Left colon (tissue), 2 donors: Measurements from ENCODE around the gene TFF2. TPM values are rescaled to one million over a fixed set of nuclear protein-coding genes. Genes with fewer than 3 reads are reported as not detected.

ENCODE experiments used
- ATAC-seq: fragments of 200-7000 bp; cut with Tn5 transposase; one replicate; pipeline ENCODE4 v1.9.1; 2020; ENCODE audit warnings: mild to moderate bottlenecking, moderate library complexity
- DNase-seq, 2 donors: peaks; one replicate each; pipeline ENCODE4 v3.0.0-alpha.2; 2020
- intact Hi-C, 2 donors: fragments of 100-400 bp; cut with DNase I in 1 of 2; cut with micrococcal nuclease in 1 of 2; formaldehyde crosslinking; loops; one replicate each; pipeline versions ENCODE4 v1.11.2 to v1.14.0; 2022; cut with DNase I, micrococcal nuclease
- long read RNA-seq: library from polyadenylated mRNA; unstranded; transcript quantifications from one replicate; pipeline ENCODE4 v2.0.0, GENCODE V29; 2021
- total RNA-seq, 2 donors: library from RNA; stranded (reverse); fragmentation: NEBNext Ultra II Directional; extraction: Animal tissue kit (Norgen Biotek cat#: 25700); gene quantifications; one replicate each; pipeline ENCODE4 v1.2.1, GENCODE V29; 2021
- donor health status: DM: no; HTN: no; CAD: no.
- donor health status: DM: yes; HTN: yes; CAD: no.

TFF2 gene, protein sequence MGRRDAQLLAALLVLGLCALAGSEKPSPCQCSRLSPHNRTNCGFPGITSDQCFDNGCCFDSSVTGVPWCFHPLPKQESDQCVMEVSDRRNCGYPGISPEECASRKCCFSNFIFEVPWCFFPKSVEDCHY
- total RNA-seq, result under 1 TPM; 0.87 to 0.98 TPM
- long read RNA-seq, partial matches to known transcripts, result 1 of 1 reads
- long read RNA-seq, other reads (novel, unspliced or antisense), result 0 of 1 reads

DNA sequence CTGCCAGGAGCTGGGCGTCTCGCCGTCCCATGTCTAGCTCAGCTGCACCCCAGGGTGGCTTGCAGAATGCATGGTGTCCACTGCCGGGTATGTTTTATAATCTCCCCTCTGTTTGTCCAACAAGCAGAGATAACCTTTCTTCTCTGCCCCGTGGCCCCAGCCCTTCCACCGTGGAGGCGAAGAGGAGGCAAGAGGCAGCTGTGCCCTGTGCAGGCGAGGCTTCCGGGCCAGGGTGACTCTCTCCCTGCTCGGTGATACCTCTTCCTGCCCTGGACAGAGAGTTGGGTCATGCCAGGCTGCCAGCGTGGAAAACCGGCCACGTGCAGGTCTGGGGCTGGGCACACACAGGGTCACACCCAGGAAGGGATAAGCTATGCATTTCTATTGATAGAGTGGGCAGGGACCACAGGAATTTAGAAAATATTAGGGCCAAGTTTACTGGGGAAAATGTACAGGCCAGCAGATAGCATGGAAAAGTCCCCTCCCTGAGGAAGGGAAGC, at the start of gene TFF2:
Gene TFF2, minus strand, starts transcription at position 68 of the 500 bp plus-strand sequence. Its CDS starts 37 bp downstream, at position 31.
- intact Hi-C loops, result no loop called here
- ATAC-seq (peak; percentile 76), DNase-seq (peak in 1 of 2 donors; percentile 23)

DNA sequence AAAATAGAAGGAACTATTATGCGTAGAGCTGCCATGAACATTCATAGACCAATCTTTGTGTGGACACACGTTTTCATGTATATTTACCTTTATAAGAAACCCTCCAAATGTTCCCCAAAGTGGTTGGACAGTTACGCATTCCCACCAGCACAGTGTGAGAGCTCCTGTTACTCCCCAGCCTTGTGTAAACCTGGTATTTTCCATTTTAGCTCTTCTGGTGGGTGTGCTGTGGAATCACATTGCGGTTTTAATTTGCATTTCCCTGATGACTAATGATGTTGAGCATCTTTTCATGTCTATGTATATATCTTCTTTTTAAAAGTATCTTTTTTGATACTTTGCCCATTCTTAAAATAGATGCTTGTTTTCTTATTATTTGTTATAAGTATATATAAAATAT, 49.7 kb upstream of the TFF2 start:
- intact Hi-C loops, result no loop called here
- ATAC-seq, result no peak
- DNase-seq, result no peak

DNA sequence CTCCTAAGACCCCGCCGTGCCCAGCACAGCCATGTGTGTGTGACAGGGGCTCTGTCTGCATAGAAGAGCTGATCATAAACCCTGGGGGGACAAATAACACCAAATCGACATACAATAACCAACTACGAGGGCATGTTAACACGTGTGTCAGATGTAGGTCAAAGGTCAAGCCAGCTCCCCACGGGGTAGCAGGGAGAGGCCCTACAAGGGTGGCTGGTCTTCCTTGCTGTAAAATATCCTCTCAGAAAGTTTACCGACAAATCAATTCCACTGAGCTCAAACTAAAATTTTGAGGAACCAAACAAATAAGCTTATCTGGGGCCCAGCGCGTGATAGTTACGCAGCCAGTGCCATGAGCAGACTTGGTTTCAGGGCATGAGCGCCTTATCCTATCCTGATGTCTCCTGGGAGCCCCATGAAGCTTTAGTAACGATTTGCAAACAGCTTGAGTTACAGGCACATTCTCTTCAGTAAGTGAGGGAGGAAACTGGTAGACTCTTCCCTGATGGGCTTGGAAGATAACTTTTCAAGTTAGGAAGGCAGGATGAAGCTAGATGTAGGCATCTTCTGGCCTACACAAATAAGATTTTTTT, 47.7 kb upstream of the TFF2 start:
- no peak for ATAC-seq

DNA sequence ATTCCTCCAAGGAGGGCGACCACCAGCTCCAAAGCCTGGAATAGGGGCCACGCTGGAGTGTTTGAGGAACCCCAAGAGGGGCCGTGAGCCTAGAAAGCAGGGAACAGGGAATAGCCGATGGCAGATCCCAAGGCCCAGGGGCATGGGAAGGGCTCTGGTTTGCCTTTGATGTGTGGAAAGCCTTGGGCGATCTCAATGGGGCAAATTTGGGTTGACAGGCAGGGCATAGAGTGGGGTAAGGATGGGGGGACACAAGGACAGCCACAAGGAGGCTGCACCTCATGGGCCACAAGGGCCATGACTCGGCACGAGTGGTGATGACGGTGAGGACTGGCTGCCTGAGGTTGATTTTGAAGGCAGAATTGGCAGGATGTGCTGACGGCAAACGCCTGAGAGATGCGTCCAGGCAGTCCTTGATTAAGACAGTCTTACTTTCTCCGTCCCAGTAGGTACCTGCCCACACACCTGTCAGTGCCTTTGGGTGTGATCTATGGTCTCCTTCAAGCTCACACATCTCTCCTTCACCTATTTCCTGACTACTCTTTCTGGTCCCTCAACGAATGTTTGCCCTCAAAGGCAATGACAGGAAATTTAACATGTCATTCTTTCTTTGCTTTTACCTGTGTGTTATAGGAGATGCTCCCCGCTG, 47.1 kb upstream of the TFF2 start:
- intact Hi-C loops, result loop anchor here in 1 of 2 donors (10.0 kb wide), 1 partner anchor 57 kb away; no protein-coding TSS in a partner anchor
- no peak for DNase-seq
- ATAC-seq, result no peak

More for the DNA sequence above, 47.7 kb upstream of the TFF2 start:
- no peak for DNase-seq
- intact Hi-C loops, result loop anchor here in 1 of 2 donors (10.0 kb wide), 1 partner anchor 56 kb away; no protein-coding TSS in a partner anchor

DNA sequence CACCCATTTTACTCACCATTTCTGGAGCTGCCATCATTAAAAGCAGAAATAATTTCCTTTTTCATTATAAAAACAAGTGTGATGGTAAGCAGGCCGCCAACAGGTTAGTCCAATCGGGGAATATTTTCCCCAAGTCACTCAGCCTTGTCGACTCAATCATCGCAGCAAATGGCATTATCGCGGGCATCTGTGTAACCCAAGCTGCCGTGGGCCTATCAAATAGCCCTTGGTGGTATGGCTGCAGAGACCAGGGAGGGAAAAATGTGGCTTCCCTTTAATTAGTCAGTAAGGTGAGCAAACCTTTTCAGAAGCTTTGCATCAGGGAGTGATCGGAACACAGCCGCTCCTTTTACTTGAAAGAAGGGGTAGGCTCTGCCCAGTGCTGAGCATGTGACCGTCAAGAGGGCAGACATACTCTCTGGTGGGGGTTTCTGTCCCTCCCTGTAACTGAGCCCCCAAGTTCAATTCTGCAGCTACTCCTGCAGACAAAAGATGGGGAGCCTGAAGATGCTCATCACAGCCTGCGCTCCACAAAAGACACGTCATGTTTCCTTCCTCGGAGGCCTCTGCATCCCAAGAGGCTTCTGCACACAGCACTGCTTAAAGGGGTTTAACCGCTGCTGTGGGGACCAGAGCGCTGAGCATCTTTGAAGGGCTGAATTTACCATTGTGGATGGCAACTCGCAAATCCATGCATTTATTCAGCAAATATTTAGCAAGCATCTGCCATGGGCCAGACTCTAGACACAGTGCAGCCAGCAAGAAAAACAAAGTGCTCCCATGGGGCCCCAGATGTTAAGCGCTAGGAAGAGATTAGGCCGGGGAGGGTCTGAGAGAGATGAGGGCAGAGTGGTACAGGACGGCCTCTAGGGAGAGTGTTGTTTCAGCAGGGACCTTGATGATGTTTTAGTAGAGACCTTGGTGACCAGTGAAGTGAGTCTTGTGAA, 46.3 kb upstream of the TFF2 start:
- no peak for DNase-seq
- no peak for ATAC-seq
- intact Hi-C loops, result loop anchor here in 1 of 2 donors (10.0 kb wide), 1 partner anchor 58 kb away; no protein-coding TSS in a partner anchor

DNA sequence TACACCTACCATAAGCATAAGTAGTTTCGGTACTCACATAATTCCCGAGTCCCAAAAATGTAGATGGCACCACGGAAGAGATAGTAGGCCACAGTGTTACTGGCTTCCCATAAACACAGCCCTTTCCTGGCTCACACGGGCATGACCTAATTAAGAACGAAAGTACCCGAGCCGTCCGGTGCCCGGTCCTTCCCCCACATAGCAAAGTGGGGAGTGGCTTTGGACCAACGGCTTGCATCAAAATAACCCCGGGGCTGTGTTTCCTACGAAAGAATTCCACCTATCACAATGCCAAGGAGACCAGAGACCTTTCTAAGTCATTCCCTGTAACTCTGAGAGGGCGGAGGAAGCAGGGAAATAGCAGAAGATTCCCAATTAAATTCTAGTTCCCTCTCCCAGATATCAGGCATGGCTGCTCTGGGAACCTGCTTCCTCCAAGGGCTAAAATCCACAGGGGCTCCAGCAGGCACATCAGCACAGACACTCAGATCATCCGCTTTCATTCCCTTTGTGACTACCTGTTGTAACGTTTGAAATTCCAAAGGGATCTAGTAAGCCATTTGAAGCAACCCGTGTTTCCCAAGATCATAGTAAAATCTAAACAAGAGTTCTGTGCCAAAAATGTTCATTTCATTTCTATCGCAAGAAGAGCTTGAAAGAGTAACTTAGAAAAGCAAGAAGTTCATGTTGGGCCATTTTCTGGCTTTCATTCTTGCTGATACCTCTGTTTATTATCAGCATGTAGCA, 45.3 kb upstream of the TFF2 start, which contains the start of gene TMPRSS3:
Gene TMPRSS3, minus strand, starts transcription at position 148 of the 747 bp plus-strand sequence. CDS start 635 bp downstream, outside the sequence.
- ATAC-seq, result no peak
- peak in 1 of 2 donors; percentile 11 for DNase-seq
- intact Hi-C loops, result loop anchor here in 1 of 2 donors (10.0 kb wide), 1 partner anchor 59 kb away; no protein-coding TSS in a partner anchor

DNA sequence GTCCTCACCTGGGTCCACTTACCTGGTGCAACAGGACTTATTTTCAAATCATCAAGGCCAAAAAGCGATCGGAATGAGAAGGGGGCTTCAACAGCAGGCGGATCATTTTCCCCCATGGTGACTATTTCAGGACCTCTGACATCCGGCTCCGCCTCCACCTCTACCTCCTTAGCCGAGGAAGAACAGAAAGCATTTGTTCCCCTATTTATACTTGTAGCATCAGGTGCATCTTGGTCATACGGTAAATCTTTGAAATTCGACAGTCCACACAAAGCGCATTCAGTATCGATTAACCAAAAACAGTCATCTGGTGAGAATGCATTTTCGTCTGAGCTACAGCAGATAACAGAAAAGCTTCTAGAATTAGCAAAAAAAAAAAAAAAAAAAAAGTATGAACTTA, 44.5 kb upstream of the TFF2 start:
- intact Hi-C loops, result loop anchor here in 1 of 2 donors (10.0 kb wide), 1 partner anchor 59 kb away; no protein-coding TSS in a partner anchor
- DNase-seq, result peak in 1 of 2 donors; percentile 14
- ATAC-seq, result no peak

DNA sequence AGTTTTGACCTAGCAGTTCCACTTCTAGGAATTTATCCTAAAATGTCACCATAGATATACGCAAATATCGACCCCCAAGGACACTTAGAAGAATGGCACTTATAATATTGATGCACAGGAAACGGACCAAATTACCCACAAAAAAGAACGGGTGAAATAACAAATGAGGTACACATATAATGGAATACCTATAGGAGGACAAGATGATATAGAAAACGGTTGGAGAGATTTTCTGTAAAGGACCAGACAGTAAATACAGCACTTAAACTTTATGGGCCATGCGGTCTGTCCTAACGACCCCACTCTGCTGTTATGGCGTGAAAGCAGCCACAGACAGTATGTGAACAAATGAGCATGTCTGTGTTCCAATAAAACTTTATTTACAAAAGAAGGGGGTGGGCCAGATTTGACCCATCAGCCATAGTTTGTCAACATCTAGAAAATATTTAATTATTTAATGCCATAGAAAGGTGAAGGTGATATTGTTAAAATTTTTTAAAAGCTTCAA, 42.7 kb upstream of the TFF2 start:
- intact Hi-C loops, result loop anchor here in 1 of 2 donors (10.0 kb wide), 1 partner anchor 61 kb away; no protein-coding TSS in a partner anchor
- DNase-seq (no peak), ATAC-seq (no peak)

DNA sequence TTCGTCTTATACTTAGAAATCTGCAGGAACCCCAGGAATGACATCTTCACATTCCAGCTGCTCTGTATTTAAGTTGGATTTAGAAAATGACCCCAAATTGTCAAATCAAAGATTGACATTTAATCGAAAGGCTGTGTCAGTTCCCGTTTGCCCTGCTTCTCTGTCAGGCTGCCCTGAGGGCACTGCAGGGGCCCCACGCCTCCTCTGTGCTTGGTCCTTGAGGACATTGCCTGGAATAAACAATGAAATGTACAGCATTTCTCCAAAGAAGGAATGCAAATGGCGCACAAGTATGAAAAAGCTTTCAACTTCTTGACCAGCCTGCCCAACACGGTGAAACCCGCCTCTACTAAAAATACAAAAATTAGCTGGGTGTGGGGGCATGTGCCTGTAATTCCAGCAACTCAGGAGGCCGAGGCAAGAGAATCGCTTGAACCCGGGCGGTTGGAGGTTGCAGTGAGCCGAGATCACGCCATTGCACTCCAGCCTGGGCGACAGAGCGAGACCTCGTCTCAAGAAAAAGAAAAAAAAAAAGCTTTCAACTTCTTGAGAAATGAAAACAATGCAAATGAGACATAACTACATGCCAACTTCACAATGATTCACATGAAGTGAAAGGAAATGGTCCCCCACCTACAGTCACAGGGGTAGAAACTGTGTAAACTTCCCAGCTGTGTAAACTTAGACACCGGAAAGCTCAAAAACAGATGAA, 42.1 kb upstream of the TFF2 start:
- ATAC-seq, result no peak
- intact Hi-C loops, result loop anchor here in 1 of 2 donors (10.0 kb wide), 1 partner anchor 62 kb away; no protein-coding TSS in a partner anchor
- DNase-seq, result no peak

DNA sequence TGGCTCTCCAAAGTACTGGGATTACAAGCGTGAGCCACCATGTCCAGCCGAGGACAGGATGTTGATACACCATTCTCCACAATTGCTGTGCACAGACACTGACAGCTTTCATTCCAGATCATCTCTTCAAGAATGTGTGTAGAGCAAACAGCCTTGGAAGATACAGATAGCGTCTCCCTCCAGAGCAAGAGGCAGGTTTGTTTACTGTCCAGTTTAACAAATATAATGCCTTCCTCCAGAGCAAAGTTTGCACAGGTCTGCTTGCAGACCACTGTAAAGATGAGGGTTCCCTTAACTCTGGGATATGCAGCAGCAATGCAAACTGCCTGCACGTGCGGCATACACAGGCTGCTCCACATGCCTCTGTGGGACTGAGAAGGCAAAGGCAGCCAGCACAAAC, 40.5 kb upstream of the TFF2 start:
- intact Hi-C loops, result loop anchor here in 1 of 2 donors (10.0 kb wide), 1 partner anchor 64 kb away; no protein-coding TSS in a partner anchor
- no peak for ATAC-seq
- no peak for DNase-seq

DNA sequence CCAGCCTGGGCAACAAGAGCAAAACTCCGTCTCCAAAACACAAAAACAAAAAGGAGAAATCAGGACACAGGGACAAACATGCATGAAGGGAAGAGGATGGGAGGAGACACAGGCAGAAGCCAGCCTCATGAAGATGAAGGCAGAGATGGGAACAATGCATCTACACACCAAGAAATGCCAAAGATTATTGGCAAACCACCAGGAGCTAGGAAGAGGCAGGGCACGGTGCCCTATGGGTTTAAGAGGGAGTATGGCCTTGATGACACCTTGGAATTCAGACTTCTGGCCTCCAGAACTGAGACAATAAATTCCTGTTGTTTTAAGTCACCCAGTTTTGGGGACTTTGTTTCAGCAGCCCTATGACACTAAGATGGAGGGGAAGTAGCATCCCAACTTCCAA, 39.9 kb upstream of the TFF2 start:
- intact Hi-C loops, result loop anchor here in 1 of 2 donors (10.0 kb wide), 1 partner anchor 64 kb away; no protein-coding TSS in a partner anchor
- ATAC-seq (no peak), DNase-seq (peak in 1 of 2 donors; percentile 8)

DNA sequence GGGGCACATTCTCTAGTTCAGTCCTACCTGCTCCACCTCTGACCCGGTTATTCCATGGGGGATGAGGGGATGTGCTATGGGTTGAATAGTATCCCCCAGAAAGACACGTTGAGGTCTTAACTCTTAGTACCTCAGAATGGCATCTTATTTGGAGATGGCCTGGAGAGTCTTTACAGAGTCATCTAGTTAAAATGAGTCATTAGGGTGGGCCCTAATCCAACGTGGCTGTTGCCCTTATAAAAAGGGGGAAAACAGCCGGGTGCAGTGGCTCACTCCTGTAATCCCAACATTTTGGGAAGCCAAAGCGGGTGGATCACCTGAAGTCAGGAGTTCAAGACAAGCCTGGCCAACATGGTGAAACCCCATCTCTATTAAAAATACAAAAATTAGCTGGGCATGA, 39.4 kb upstream of the TFF2 start:
- DNase-seq (peak in 1 of 2 donors; percentile 16), ATAC-seq (no peak)
- intact Hi-C loops, result loop anchor here in 1 of 2 donors (10.0 kb wide), 1 partner anchor 65 kb away; no protein-coding TSS in a partner anchor

DNA sequence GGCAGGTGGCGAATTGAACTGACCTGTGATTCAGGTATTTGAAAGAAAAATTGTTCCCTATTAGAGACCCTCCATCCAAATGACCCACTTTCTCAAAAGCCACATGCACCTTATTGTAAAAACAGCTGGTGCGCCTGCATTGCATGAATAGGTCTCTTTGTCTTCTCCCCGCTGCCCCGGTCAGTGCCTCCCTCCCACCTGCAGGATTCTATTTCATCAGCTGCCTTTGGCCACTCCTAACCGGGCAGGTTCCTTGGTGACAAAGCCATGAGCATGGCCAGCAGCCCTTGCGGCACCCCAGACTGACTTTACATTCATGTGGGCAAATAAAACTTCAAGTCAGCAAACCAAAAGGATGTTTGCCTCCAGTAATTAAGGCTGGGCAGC, 38.6 kb upstream of the TFF2 start:
- intact Hi-C loops, result no loop called here
- peak in 1 of 2 donors; percentile 68 for DNase-seq
- peak; percentile 63 for ATAC-seq

DNA sequence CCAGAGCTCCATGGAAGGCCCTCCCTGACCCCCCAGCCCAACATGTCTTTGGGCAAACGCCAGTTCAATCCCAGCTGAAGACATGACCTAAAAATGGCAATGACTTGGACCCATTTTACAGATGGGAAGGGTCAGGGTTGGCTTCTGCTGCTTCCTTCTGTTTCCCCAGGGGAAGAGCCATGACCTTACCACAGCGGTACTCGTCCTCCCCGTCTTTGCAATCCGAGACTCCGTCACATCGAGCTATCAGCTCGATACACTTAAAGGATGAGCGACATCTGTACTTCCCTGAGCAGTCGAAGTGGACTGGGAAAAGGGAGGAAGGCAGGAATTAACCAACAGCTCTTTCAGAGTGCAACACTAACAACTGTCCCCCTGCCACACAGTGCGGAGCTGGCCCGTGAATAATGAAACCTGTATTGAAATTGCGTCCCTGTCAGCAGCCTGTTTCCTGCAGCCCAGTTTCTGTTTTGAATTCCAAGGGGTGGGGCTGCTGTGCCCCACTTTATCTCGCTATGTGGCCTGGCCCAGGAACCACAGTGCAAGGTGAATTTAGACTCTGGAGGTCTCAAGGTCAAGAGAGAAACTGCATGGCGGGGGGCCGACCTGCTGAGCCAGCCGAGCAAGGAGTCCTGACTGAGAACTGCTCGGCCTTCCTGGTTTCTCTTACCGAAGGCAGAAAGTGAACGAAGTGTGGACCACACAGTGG, 38.1 kb upstream of the TFF2 start:
- peak in 1 of 2 donors; percentile 26 for DNase-seq
- peak; percentile 47 for ATAC-seq
- intact Hi-C loops, result no loop called here

DNA sequence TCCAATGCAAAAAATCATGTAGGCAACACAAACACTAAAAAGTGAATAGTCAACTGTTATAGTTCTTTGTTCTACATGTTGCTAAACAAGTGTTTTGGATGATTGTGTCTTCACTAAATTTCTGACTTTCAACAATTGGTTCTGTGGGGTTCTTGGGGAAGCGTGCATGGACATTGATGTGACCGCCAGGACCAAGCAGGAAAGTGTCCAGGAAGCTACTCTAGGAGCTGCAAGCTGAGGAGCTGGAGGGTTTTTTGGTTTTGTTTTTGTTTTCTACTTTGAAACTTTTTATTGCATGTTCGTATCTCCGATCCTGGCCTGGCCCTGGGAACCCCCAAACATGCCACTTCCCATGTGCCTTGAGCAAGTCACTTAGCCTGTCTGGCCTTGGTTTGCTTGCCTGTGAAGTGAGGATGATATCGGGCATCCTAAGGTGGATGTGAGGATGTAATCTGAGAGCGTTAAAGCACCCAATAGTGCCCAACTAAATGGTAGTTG, 37.1 kb upstream of the TFF2 start:
- DNase-seq (peak in 1 of 2 donors; percentile 15), ATAC-seq (no peak)
- intact Hi-C loops, result no loop called here

DNA sequence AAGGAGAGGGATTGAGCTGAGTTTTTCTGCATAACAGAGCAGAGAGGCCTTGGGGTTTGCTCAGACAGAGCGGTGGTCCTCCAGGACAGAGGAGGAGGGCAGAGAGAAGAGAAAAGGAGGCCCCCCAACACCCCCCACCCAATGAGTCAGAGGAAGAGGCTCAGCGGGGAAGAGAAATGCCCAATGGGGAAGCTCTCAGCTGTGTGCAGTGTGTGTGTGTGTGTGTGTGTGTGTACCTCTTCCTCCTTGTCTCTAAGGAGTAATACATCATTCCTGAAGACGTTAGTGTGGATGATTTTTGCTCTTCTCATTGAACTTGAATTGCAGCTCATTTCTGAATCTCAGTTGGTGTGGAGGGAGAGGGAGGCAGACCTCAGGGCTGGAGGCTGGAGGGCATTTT, 36.4 kb upstream of the TFF2 start:
- DNase-seq, result peak in 1 of 2 donors; percentile 11
- intact Hi-C loops, result no loop called here
- no peak for ATAC-seq
